HL-60/S4 treated with retinoic acid at 250 ng/mL for 4 days and 3 days (cell line): ENCODE data around the gene LRBA.

Experiments used
- in situ Hi-C: fragments of 300-500 bp; cut with MboI; formaldehyde crosslinking; loops from 2 replicates; pipeline ENCODE4 v1.7.0; 2022; ENCODE audit warnings: low sequenced_read_pairs

The LRBA gene

DNA sequence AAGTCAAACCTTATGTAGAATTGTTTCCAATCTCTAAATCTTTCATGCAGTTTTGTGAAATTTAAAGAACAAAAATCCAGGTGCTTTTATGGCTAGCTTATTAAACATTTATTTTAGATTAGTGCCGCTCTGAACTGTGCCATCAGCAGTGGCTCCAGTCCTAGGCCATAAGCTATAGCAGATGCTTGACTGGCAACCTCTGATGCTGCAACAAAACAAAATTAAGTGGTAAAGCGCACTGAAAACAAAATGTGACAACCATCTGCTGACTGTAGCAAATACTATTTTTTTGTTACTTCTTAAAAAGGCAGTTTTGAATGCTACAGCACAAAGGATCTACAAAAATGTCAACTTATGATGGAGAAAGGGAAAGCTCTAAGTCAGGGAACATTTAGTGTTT lies 699.4 kb downstream of the LRBA start:
- in situ Hi-C loops = no loop called here

DNA sequence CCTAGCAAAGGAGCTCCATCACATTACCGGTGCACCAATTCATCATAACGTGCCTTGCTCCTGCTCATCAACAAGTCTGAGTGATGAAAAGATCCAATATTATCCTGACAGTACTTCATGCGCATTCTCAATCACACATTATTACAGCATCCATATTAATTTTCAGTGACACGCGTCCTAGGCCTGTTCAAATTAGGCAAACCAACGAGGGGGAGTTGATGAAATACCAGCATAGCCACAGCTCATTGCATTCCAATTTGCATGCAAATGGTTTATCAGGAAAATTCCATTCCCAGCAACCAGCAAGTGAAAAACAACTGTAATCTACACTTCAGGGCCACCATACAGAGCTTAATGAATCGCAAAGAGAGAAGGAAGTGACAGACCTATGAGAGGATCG lies 699.9 kb downstream of the LRBA start:
- in situ Hi-C loops = no loop called here

DNA sequence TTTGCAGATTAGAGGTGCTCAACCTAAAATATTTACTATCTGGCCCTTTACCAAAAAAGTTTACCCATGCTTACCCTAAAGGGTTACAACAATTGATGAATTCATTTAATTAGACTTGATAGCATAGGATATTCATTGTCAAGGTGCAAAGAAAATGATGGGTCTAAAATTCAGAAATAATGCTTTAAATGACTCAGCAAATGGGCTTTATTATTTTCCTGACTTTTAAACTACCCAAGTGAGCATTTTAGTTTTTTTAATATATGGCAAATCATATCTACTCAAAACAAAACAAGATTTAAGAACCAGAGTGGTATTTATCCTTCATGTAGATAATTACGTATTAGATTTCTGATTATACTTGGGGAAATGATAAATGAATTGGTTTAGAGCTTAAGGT lies 701.1 kb downstream of the LRBA start:
- in situ Hi-C loops = no loop called here

DNA sequence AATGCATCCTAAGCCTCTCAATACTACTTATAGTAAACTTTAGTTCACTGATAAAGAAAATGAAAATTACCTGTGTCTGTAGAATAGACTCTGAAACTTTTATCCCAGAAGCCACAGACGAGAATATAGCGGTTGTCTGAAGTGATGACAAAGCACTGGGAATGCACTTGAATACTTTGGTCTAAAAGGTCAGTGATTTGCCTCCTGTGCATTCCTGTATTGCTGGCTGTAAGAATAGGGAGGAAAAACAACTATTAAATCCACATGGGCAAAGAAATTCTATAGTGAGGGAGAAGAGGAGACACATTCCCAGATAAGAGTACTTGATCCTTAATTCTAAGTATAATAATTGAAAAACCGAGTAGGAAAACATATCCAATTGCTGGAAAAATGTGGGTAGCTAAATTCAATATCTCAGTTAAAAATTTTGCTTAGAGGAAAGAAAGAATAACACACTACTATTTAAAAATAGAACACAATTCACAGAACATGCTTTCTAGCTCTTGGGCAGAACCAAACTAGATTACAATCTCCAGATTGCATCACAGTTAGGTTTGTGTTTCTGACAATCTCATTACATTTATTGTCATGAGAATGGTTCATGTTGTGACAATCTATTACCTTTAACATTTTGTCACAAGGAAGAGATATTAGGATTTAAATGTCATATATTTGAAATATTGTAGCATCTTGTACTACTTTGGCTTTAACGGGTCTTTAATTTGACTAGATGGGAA lies 704.8 kb downstream of the LRBA start:
- in situ Hi-C loops = no loop called here

DNA sequence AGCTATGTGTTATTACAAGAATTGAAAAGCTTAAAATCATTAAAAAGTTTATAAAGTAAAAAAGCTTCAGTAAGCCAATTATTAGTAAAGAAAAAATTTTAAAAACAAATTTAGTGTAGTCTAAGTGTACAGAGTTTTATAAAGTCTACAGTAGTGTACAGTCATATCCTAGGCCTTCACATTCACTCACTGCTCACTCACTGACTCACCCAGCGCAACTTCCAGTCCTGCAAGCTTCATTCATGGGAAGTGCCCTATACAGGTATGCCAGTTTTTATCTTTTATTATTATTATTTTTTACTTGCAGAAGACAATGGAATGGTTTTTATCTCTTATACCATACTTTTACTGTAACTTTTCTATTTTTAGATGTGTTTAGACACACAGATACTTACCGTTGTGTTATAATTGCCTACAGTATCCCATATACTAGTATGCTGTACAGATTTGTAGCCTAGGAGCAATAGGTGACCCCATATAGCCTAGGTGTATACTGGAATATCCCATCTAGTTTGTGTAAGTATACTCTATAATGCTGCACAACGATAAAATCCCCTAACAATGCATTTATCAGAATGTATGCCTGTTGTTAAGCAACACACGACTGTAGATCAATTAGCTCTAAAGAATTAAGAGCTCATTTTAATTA lies 706.1 kb downstream of the LRBA start:
- in situ Hi-C loops = no loop called here

DNA sequence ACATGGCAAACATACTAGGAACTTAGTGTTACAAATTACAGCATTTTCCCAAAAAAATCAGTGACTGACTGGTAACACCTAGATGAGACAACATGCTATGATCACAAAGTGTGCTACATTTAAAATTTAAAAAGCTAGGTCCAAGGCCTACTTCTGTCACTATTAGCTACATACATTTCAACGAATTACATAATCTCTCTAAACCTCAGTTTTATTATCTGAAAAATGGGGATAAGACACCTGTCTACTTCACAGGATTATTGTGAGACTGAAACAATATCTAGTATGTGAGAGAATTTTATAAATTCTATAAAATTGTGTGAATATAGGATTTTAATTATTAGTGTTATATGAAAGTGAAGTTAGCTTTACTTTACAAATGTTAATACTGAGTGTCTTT lies 708.4 kb downstream of the LRBA start:
- in situ Hi-C loops = no loop called here

DNA sequence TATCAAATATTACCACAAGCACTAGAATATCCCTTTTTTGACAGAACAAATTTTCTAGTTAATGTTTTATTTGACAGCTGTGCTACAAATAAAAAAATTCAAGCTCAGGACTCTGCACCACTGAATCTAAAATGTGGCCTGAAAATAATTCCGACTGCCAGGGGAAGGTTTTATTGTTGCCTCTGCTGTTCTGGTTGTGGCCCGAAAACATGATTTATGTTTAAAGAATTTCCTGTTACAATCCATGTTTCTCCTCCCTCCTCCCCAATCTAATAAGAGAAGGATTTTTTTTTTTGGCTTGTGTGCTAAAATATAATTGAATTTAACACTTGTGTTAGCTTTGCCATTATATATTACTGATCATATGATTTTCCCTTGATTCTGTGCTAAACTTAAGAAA lies 709.1 kb downstream of the LRBA start:
- in situ Hi-C loops = no loop called here

DNA sequence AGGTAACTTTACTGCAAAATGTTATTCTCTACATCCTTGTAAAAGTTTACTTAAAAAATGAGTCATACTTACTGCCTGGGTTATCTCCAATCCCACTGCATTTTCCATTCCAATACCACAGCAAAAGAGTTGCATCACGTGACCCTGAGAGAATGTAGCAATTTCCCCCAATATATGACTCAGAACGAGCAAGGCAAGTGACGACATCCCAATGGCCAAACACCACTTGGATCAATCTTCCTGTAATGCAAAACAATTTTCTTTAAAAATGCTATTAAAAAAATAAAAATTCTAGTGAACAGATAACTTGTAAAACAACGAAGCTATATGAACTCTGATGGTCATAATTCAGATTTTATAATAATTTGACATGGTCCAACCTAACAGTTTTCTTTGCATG lies 712.5 kb downstream of the LRBA start:
- in situ Hi-C loops = no loop called here

DNA sequence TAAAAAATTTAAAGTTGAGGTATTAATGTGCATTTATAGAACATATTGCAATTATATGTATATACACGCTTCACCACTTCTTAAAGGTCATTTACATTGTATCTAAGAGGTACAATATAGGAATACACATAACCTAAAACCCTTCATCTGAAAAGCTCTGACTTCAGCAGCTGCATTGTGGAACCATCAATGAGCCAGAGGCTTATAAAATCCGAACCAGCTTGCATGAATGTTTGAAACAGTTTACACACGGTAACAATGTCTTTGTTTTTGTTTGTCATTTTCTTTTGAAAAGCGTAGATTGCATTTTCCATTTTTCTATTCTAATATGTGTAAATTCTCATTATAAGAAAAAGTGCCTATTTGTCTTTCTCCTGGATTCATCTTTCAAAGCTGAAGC lies 715.3 kb downstream of the LRBA start:
- in situ Hi-C loops = loop anchor here (25.0 kb wide), 1 partner anchor 562 kb away; no protein-coding TSS in a partner anchor

DNA sequence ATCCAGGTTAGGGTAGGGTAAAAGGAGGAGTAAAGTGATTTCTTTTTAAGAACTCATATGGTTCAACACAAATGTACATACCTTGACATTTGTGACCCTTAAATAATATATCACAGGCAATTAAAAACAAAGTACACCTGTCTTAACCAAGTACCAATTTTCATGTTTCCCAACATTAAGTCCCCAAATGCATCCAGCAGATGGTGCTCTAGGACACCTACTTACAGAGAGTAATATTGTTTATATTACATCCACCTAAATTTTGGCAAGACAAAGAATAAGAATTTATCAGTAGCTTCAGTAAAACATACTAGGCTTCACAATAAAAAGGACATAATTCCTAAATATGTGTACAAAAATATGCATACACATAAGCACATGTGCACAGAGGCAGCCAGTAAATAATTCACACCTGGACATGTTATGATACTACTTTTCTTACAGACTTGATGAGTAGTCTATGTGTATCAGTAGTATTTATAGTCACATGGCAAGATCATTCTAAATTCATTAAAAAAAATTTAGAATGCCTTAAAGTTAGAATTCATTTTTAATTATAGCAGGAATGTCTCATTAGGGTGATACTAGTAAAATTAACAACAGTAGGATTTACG lies 717.1 kb downstream of the LRBA start:
- in situ Hi-C loops = loop anchor here (25.0 kb wide), 1 partner anchor 564 kb away; no protein-coding TSS in a partner anchor

DNA sequence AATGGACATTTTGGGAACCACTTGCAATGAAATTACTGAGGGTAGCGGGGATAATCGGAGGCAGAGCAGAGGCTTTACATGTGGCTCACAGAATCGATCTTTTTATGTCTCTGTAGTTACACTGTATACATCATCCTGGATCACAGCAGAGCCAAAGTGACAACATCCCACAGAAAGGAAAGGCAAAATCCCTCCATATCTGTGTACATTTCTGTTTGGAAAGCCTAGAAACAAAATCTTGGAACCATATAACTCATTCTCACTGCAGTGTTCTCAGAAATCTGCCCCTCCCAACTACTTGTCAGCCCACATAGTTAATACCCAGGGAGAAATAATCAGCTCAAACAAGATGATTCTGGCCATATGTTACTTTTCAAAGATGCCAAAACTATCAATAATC lies 725.2 kb downstream of the LRBA start:
- in situ Hi-C loops = loop anchor here (25.0 kb wide), 1 partner anchor 572 kb away; no protein-coding TSS in a partner anchor

DNA sequence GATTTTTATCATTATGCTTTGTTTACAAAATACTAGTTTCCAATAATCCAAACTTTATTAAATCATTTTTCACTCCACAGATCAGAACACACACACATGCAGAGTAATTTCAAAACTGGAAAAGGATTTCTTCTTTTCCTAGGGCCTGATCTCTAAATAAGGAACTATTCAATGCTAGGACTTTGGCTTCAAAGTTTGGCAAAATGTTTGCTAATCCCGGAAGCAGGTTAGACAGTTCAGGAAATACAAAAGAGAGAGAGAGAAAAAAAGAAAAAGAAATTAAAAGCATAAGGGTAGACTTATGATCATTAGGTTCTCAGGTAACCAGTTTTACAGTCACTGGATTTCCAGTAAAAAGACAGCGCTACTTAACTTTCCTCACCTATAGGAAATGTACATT lies 725.9 kb downstream of the LRBA start:
- in situ Hi-C loops = loop anchor here (25.0 kb wide), 1 partner anchor 573 kb away; no protein-coding TSS in a partner anchor

DNA sequence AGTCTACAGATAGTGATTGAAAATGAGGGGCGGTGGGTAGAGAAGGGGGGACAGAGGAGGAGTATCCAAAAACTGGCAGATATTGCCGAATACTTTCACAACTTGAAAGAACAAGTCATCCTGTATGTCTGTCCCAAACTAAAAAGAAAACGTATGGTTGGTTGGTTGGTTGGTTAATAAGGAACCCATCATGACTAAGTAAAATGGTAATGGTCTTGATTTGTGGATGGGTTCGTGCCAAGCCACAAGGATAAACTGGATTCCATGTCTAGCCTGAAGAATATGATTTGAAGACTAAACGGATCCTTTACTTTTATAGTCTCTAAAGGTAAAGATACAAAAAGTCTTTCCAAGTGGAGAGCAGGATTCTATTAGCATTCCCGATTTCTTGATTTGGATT lies 728.4 kb downstream of the LRBA start:
- in situ Hi-C loops = loop anchor here (25.0 kb wide), 1 partner anchor 576 kb away; no protein-coding TSS in a partner anchor

DNA sequence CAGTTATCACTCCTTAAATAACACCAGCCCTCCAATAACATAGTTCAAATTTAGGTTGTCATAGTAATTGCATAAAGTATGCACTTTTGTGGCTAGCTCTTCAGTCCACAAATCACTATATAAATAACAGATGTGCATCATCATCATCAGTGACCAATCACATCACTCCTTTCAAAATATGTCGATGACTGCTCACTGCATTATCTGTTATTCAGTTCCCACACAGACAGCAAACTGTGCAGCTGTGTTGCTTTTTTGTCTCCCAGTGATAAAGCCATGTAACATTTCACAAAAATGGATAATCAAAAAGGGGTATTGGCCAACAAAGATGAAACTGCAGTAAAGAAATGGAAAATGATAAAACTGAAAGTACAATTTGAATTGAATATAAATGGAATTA lies 731.4 kb downstream of the LRBA start:
- in situ Hi-C loops = loop anchor here (25.0 kb wide), 1 partner anchor 579 kb away; no protein-coding TSS in a partner anchor

DNA sequence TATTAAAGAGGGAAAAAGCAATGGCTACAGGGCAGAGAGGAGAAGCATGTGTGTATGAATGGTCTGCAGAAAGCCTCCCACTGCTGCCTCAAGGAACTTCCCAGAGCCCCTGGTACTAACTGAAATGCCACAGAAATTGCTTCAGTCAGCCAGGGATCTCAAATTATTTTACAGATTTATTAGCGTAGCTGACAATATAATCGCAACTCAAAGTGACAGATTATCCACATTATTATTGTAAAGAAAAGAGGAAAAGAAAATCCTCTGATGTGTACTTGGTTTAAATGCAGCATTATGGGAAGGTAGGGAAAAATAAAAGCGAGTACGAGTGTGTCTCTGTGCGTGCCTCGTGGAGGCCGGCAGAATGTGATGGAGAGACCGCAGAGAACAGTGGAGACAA lies 734.1 kb downstream of the LRBA start:
- in situ Hi-C loops = loop anchor here (25.0 kb wide), 1 partner anchor 581 kb away; no protein-coding TSS in a partner anchor

DNA sequence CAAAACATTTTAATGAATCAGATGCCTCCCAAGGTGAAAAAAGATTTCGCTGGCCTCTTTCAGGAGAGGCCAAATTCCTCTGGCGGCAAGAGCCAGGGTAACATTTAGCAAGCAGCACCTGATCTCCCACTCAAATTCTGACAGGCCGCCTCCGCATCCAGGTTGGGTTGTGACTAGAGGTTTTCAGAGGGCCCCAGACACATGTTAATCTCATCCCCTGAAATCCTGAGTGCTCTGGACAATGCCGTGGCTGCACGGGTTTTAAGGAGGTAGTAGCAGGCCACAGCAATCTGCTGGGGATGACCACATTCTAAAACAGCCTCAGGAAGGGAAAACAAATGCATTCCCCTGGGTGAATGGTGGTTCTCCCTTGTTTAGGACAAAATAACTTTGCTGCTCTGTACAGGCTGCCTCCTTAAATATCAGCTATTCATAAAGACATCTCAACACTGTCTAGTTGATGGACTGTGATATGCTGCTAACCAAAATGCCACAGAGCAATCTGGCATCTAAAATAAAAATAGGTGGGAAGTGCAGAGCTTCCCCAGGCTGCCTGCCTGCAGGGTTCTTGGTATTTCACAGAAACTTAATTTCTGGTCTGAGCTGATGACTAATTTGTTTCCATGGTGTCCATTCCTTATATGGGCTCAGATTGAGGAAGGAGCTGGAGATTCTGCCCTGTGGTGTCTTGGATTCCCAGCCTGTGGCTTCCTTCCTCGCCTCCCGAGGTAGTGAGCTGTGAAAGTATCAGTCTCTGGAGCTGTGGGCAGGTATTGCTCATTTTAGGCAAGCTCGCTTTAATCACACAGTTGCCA lies 734.8 kb downstream of the LRBA start:
- in situ Hi-C loops = loop anchor here (25.0 kb wide), 1 partner anchor 582 kb away; no protein-coding TSS in a partner anchor

DNA sequence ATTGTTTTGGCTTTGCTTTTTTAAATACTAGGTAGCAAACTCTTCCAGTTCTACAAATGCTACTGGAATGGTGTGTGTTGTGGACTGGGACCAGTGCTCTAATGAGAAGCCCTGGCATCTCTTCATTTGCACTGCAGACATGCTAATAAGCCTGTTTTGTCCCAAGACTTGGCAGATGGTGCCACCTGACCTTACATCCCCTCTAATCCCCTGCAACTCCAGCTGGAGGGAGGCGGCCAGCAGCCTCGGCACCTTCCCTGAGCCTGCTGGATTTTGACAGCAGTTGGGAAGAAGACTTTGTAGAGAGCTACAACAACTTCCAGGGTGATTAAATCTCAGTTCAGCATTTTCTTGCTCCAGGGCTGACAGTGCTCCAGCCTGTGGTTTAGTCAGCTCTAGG lies 736.9 kb downstream of the LRBA start:
- in situ Hi-C loops = loop anchor here (25.0 kb wide), 1 partner anchor 584 kb away; no protein-coding TSS in a partner anchor

DNA sequence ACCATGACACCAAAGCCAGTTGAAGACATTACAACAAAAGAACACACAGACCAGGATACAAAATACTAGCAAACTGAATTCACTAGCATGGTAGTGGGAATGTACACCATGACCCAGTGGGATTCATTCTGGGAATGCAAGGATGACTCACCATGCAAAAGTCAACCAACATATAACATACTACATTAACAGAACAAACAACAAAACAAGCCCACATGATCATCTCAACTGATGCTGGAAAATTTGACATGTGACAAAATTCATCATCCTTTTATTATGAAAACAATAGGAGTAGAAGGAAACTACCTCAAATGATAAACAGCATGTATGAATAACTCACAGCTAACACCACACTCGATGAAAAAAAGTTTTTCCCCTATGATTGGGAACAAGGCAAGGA lies 746.6 kb downstream of the LRBA start:
- in situ Hi-C loops = no loop called here

DNA sequence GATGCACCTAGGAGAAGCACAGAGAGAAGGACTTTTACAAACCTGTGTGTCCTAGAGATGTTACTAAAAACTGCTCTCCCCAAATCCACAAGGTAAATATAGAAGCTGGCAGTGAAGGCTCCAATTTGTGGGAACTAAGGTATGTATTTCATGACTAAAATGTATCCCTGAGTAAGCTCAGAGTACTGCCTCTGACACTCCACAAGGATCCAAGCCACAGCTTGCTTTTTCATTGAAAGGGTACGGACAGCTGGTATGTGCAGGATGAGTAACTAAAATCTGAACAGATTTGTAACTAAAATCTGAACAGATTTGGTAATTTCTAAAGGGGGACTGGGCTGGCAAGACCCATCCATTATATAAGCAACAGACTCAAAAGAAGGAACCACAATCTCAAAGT lies 749.3 kb downstream of the LRBA start:
- in situ Hi-C loops = no loop called here

DNA sequence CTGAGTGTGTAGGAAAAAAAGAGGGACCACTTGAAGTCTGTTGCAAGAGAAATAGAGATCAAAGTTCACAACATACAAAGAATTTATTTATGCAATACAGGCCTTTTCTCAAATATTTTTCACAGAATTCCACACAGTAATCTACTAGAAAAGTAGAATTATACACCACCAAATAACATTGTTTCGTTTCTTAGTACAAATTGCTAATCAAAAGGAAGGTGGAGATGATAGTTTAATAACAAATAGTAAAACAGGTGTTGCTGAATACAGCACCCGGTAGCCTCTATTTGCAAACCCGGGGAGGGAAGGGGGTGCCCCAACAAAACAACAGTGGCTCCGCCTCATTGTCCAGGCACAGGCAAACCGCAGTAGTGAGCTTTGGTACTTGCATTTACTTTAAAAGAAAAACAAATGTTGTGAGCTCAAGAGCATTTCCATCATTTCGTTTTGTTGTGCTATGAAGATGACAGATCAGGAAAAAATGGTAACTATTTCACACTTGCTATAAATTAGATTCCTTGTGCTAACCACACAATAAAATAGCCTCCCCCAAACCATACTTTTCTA lies 750.4 kb downstream of the LRBA start:
- in situ Hi-C loops = no loop called here

DNA sequence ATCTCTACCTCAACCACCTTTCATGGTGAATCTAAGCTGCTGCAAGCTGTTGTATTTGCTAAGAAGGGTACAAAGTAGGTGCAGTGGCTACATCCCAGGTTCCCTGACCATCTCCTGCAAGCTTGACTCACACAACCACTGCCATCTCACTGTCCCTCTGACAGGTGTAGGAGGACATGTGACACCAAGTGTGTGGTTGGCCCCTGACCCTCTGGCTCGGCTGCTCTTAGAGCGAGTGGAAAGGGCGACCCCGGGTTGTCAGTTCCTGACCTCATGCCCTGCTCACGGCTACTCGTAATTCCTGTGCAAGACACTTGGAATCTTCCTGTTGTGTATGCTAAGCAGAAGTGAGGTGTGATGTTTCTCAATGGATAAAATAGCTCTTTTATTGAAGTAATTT lies 752.5 kb downstream of the LRBA start:
- in situ Hi-C loops = no loop called here
